ENCODE measurements around the gene SUCLG2.

- no peak for TF ChIP-seq PATZ1 (CRISPR knock-in tag; IDR thresholded peaks at IDR 0.05; ENCODE audit: borderline replicate concordance)
- no peak for TF ChIP-seq ZNF70 (CRISPR knock-in tag; IDR thresholded peaks at IDR 0.05)
- TF ChIP-seq SNAI2 (CRISPR knock-in tag; IDR thresholded peaks at IDR 0.05) = no peak
- TF ChIP-seq ZC3H10 (CRISPR knock-in tag; IDR thresholded peaks at IDR 0.05) = no peak
- no peak for TF ChIP-seq CSRNP3 (CRISPR knock-in tag; IDR thresholded peaks at IDR 0.05)
- TF ChIP-seq POU6F1 (CRISPR knock-in tag; IDR thresholded peaks at IDR 0.05; ENCODE audit: borderline replicate concordance, low read depth) = no peak
- no peak for TF ChIP-seq CSDC2 (CRISPR knock-in tag; IDR thresholded peaks at IDR 0.05)
- TF ChIP-seq ISL1 (CRISPR knock-in tag; IDR thresholded peaks at IDR 0.05) = no peak
- TF ChIP-seq TSHZ2 (CRISPR knock-in tag; IDR thresholded peaks at IDR 0.05) = no peak
- TF ChIP-seq CREB5 (CRISPR knock-in tag; IDR thresholded peaks at IDR 0.05; ENCODE audit: low read depth) = no peak
- TF ChIP-seq TCF4 (CRISPR knock-in tag; IDR thresholded peaks at IDR 0.05; ENCODE audit: borderline replicate concordance) = no peak
Measured at GRCh38 chr3:67592057-67592456, 62.4 kb downstream of the SUCLG2 start.

Data from SK-N-SH treated with all-trans-retinoic acid at 6 μM for 48 hours (cell line).